ENCODE data around the gene MRPL48.
"Not testable (repeated sequence)": the region's sequence is repeated elsewhere in the genome, so short reads cannot be mapped to it uniquely, and the experiment has no call there.

DNA sequence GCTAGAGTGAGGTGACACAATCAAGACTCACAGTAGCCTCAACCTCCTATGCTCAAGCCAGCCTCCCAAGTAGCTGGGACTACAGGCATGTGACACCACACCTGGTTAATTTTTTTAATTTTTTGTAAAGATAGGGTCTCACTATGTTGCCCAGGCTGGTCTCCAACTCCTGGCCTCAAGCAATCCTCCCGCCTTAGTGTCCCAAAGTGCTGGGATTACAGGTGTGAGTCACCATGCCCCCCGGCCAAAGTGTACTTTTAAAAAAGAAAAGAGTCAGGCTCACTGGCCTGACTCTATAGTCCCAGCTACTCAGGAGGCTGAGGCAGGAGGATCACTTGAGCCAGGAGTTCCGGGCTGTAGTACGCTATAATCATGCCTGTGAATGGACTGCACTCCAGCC lies 36.8 kb upstream of the MRPL48 start:
- TF ChIP-seq, protein P1, sequence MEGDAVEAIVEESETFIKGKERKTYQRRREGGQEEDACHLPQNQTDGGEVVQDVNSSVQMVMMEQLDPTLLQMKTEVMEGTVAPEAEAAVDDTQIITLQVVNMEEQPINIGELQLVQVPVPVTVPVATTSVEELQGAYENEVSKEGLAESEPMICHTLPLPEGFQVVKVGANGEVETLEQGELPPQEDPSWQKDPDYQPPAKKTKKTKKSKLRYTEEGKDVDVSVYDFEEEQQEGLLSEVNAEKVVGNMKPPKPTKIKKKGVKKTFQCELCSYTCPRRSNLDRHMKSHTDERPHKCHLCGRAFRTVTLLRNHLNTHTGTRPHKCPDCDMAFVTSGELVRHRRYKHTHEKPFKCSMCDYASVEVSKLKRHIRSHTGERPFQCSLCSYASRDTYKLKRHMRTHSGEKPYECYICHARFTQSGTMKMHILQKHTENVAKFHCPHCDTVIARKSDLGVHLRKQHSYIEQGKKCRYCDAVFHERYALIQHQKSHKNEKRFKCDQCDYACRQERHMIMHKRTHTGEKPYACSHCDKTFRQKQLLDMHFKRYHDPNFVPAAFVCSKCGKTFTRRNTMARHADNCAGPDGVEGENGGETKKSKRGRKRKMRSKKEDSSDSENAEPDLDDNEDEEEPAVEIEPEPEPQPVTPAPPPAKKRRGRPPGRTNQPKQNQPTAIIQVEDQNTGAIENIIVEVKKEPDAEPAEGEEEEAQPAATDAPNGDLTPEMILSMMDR (IDR thresholded peaks at IDR 0.05 in 2 of 3, conservative IDR thresholded peaks at IDR 0.05 in 1 of 3; ENCODE audit: borderline replicate concordance in 1 of 3, insufficient read depth in 1 of 3, low read depth in 2 of 3, low read length in 2 of 3): not testable (repeated sequence)
- TF ChIP-seq YY1 (IDR thresholded peaks at IDR 0.05; ENCODE audit: extremely low read depth, insufficient replicate concordance, low read depth, low read length): not testable (repeated sequence)
